ENCODE measurements around the gene LRRC3B.

LRRC3B gene

GRCh38 chr3:26657348-26657976 lies 34.9 kb downstream of the LRRC3B start:
- Histone ChIP-seq H3K4me3 (ENCODE audit: low read depth, low read length) (no peak overlapping the region), H3K27me3 (ENCODE audit: control insufficient read depth, insufficient read depth, low read length) (no peaks in the 10 kb centered on the region), H3K9ac (ENCODE audit: low read depth, low read length) (no peak overlapping the region), H3K4me1 (ENCODE audit: control insufficient read depth, insufficient read depth, low read length) (peaks cover 26% of the 10 kb centered on the region), H3K9me3 (ENCODE audit: control insufficient read depth, insufficient read depth, low read length) (no peaks in the 10 kb centered on the region), H3K27ac (ENCODE audit: low read depth, low read length) (no peak overlapping the region), H3K36me3 (ENCODE audit: control insufficient read depth, insufficient read depth, low read length) (no peaks in the 10 kb centered on the region)

- Histone ChIP-seq H3K36me3 (ENCODE audit: control insufficient read depth, insufficient read depth, low read length) (no peaks in the 10 kb centered on the region), H3K9ac (ENCODE audit: low read depth, low read length) (no peak overlapping the region), H3K27ac (ENCODE audit: low read depth, low read length) (no peak overlapping the region), H3K4me1 (ENCODE audit: control insufficient read depth, insufficient read depth, low read length) (no peaks in the 10 kb centered on the region), H3K4me3 (ENCODE audit: low read depth, low read length) (no peak overlapping the region), H3K27me3 (ENCODE audit: control insufficient read depth, insufficient read depth, low read length) (no peaks in the 10 kb centered on the region), H3K9me3 (ENCODE audit: control insufficient read depth, insufficient read depth, low read length) (no peaks in the 10 kb centered on the region)
Measured at GRCh38 chr3:26668171-26668570, 45.6 kb downstream of the LRRC3B start.

GRCh38 chr3:26668696-26669095 lies 46.1 kb downstream of the LRRC3B start:
- Histone ChIP-seq H3K9ac (ENCODE audit: low read depth, low read length) (no peak overlapping the region), H3K27ac (ENCODE audit: low read depth, low read length) (no peak overlapping the region), H3K9me3 (ENCODE audit: control insufficient read depth, insufficient read depth, low read length) (no peaks in the 10 kb centered on the region), H3K36me3 (ENCODE audit: control insufficient read depth, insufficient read depth, low read length) (no peaks in the 10 kb centered on the region), H3K4me1 (ENCODE audit: control insufficient read depth, insufficient read depth, low read length) (no peaks in the 10 kb centered on the region), H3K27me3 (ENCODE audit: control insufficient read depth, insufficient read depth, low read length) (no peaks in the 10 kb centered on the region), H3K4me3 (ENCODE audit: low read depth, low read length) (no peak overlapping the region)

DNA sequence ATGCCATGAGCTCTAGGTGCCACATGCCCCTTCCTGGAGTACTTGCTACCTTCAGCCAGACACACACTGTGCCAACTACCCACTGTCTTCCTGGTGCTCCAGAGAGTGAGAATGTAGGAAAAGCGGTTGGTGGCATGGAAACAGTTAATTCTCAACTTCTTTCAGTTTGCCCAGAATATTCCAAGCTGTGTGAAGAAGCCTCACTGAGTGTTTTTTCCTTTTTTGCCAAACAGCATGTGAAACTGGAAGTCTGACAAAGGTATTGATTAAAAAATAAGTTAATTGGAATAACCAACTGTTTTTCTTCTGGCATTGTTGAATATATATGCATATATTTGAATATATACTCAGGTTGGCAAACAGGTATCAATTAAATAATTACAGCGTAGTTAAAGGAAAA lies 52.8 kb downstream of the LRRC3B start:
- Histone ChIP-seq H3K4me3 (ENCODE audit: low read depth, low read length) (no peak overlapping the region), H3K27ac (ENCODE audit: low read depth, low read length) (no peak overlapping the region), H3K9ac (ENCODE audit: low read depth, low read length) (no peak overlapping the region), H3K27me3 (ENCODE audit: control insufficient read depth, insufficient read depth, low read length) (no peaks in the 10 kb centered on the region), H3K9me3 (ENCODE audit: control insufficient read depth, insufficient read depth, low read length) (no peaks in the 10 kb centered on the region), H3K36me3 (ENCODE audit: control insufficient read depth, insufficient read depth, low read length) (no peaks in the 10 kb centered on the region), H3K4me1 (ENCODE audit: control insufficient read depth, insufficient read depth, low read length) (no peaks in the 10 kb centered on the region)

- no peaks in the 10 kb centered on the region for H3K4me1 ChIP-seq (ENCODE audit: control insufficient read depth, insufficient read depth, low read length)
- H3K4me3 ChIP-seq (ENCODE audit: low read depth, low read length): no peak overlapping the region
Measured at GRCh38 chr3:26681632-26682031, 59.1 kb downstream of the LRRC3B start.

DNA sequence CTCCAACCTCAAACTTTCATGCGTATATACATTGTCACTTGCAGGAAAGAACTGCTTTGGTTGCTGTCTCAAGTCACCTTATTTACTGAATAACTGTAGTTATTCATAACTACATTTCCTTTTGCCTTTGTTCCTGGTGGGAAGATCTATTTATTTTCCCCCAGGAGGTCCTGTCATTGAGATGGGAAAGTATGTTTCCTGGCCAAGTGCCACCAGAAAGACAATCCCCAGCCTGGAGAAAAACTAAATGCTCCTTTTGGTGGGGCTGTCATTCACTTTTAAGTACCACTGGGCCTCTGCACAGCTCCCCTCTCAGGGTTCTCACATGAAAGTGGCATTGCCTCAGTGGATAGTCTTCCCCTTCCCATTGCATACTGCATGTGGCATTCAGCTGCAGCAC lies 59.8 kb downstream of the LRRC3B start:
- Histone ChIP-seq H3K27me3 (ENCODE audit: control insufficient read depth, insufficient read depth, low read length) (no peaks in the 10 kb centered on the region), H3K4me3 (ENCODE audit: low read depth, low read length) (no peak overlapping the region), H3K36me3 (ENCODE audit: control insufficient read depth, insufficient read depth, low read length) (no peaks in the 10 kb centered on the region), H3K9ac (ENCODE audit: low read depth, low read length) (no peak overlapping the region), H3K9me3 (ENCODE audit: control insufficient read depth, insufficient read depth, low read length) (no peaks in the 10 kb centered on the region), H3K27ac (ENCODE audit: low read depth, low read length) (no peak overlapping the region), H3K4me1 (ENCODE audit: control insufficient read depth, insufficient read depth, low read length) (no peaks in the 10 kb centered on the region)

More at GRCh38 chr3:26681632-26682031, 59.1 kb downstream of the LRRC3B start:
- no peaks in the 10 kb centered on the region for H3K9me3 ChIP-seq (ENCODE audit: control insufficient read depth, insufficient read depth, low read length)
- no peaks in the 10 kb centered on the region for H3K27me3 ChIP-seq (ENCODE audit: control insufficient read depth, insufficient read depth, low read length)
- no peaks in the 10 kb centered on the region for H3K36me3 ChIP-seq (ENCODE audit: control insufficient read depth, insufficient read depth, low read length)
- H3K27ac ChIP-seq (ENCODE audit: low read depth, low read length): no peak overlapping the region
- no peak overlapping the region for H3K9ac ChIP-seq (ENCODE audit: low read depth, low read length)

GRCh38 chr3:26683902-26684301 lies 61.3 kb downstream of the LRRC3B start:
- Histone ChIP-seq H3K27ac (ENCODE audit: low read depth, low read length) (no peak overlapping the region), H3K4me3 (ENCODE audit: low read depth, low read length) (no peak overlapping the region), H3K27me3 (ENCODE audit: control insufficient read depth, insufficient read depth, low read length) (no peaks in the 10 kb centered on the region), H3K9me3 (ENCODE audit: control insufficient read depth, insufficient read depth, low read length) (no peaks in the 10 kb centered on the region), H3K36me3 (ENCODE audit: control insufficient read depth, insufficient read depth, low read length) (no peaks in the 10 kb centered on the region), H3K4me1 (ENCODE audit: control insufficient read depth, insufficient read depth, low read length) (no peaks in the 10 kb centered on the region), H3K9ac (ENCODE audit: low read depth, low read length) (no peak overlapping the region)

- Histone ChIP-seq H3K36me3 (ENCODE audit: control insufficient read depth, insufficient read depth, low read length) (no peaks in the 10 kb centered on the region), H3K4me3 (ENCODE audit: low read depth, low read length) (no peak overlapping the region), H3K9me3 (ENCODE audit: control insufficient read depth, insufficient read depth, low read length) (no peaks in the 10 kb centered on the region), H3K27me3 (ENCODE audit: control insufficient read depth, insufficient read depth, low read length) (no peaks in the 10 kb centered on the region), H3K9ac (ENCODE audit: low read depth, low read length) (no peak overlapping the region), H3K27ac (ENCODE audit: low read depth, low read length) (no peak overlapping the region), H3K4me1 (ENCODE audit: control insufficient read depth, insufficient read depth, low read length) (no peaks in the 10 kb centered on the region)
Measured at GRCh38 chr3:26687466-26687865, 64.9 kb downstream of the LRRC3B start.

GRCh38 chr3:26699553-26699952 lies 77.0 kb downstream of the LRRC3B start:
- Histone ChIP-seq H3K9ac (ENCODE audit: low read depth, low read length) (no peak overlapping the region), H3K27ac (ENCODE audit: low read depth, low read length) (no peak overlapping the region), H3K9me3 (ENCODE audit: control insufficient read depth, insufficient read depth, low read length) (no peaks in the 10 kb centered on the region), H3K4me1 (ENCODE audit: control insufficient read depth, insufficient read depth, low read length) (no peaks in the 10 kb centered on the region), H3K36me3 (ENCODE audit: control insufficient read depth, insufficient read depth, low read length) (no peaks in the 10 kb centered on the region), H3K4me3 (ENCODE audit: low read depth, low read length) (no peak overlapping the region), H3K27me3 (ENCODE audit: control insufficient read depth, insufficient read depth, low read length) (no peaks in the 10 kb centered on the region)

DNA sequence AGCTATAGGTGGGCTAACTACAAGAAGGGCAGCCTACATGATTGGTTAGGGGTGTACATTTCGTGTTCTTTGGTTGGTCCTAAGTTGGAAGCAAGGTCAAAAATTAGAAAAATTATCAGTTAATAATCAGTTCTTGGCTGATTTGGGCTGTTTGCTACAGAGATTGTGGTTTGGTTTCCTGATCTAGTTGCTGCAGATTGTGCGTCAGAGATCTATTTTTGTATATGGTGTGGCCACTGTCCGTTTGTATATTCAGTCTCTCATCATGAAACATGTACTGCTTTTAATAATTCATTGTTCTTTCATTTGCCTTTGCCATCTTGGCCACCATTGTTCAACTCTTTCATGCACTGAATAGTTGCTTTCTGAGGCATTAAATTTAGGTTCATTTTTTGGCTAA lies 80.9 kb downstream of the LRRC3B start:
- Histone ChIP-seq H3K36me3 (ENCODE audit: control insufficient read depth, insufficient read depth, low read length) (no peaks in the 10 kb centered on the region), H3K4me1 (ENCODE audit: control insufficient read depth, insufficient read depth, low read length) (no peaks in the 10 kb centered on the region), H3K4me3 (ENCODE audit: low read depth, low read length) (no peak overlapping the region), H3K27ac (ENCODE audit: low read depth, low read length) (no peak overlapping the region), H3K9ac (ENCODE audit: low read depth, low read length) (no peak overlapping the region), H3K9me3 (ENCODE audit: control insufficient read depth, insufficient read depth, low read length) (no peaks in the 10 kb centered on the region), H3K27me3 (ENCODE audit: control insufficient read depth, insufficient read depth, low read length) (no peaks in the 10 kb centered on the region)

DNA sequence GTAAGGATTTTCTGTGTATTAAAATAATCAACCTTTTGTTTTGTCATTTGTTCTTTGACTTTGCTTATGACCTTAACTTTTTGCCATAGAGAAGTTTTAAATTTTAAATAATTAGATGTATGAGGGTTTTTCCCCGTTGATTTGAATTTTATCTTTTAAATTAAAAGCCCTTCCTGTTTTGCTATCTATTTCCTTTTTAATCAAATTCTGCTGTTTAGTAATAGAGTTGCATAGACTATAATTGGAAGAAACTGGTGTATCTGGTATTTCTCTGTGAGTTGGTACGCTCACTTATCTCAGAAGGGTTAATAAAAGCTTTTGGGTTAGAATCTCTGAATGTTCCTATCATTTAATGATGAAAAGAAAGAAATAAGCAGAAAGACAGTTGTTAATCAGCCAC lies 82.2 kb downstream of the LRRC3B start:
- Histone ChIP-seq H3K9me3 (ENCODE audit: control insufficient read depth, insufficient read depth, low read length) (no peaks in the 10 kb centered on the region), H3K4me3 (ENCODE audit: low read depth, low read length) (no peak overlapping the region), H3K27me3 (ENCODE audit: control insufficient read depth, insufficient read depth, low read length) (no peaks in the 10 kb centered on the region), H3K36me3 (ENCODE audit: control insufficient read depth, insufficient read depth, low read length) (no peaks in the 10 kb centered on the region), H3K9ac (ENCODE audit: low read depth, low read length) (no peak overlapping the region), H3K4me1 (ENCODE audit: control insufficient read depth, insufficient read depth, low read length) (0 out of 2 replicates have a peak, but pooled peaks cover 2% of the 10 kb centered on the region), H3K27ac (ENCODE audit: low read depth, low read length) (no peak overlapping the region)

Data from HUES48 (cell line).